GM18867 (cell line): ENCODE data around the gene LYPD1.

ENCODE experiments used
- ATAC-seq: cut with Tn5 transposase; IDR thresholded peaks from one replicate; pipeline ENCODE4 v1.9.1; 2021; ENCODE audit warnings: mild to moderate bottlenecking, moderate library complexity; ENCODE audit not compliant: unreplicated experiment

The LYPD1 gene

GRCh38 chr2:132638313-132639040 is 31.5 kb downstream of the LYPD1 start:
- no peak for ATAC-seq

- no peak for ATAC-seq
Measured at GRCh38 chr2:132636346-132636745, 33.7 kb downstream of the LYPD1 start.

- ATAC-seq, result no peak
Measured at GRCh38 chr2:132633635-132634034, 36.4 kb downstream of the LYPD1 start.

GRCh38 chr2:132632000-132632649 is 37.9 kb downstream of the LYPD1 start:
- no peak for ATAC-seq

- no peak for ATAC-seq
Measured at GRCh38 chr2:132627536-132627935, 42.5 kb downstream of the LYPD1 start.

GRCh38 chr2:132623096-132623839 is 46.7 kb downstream of the LYPD1 start:
- ATAC-seq, result no peak

GRCh38 chr2:132621131-132621875 is 48.7 kb downstream of the LYPD1 start:
- ATAC-seq, result no peak

GRCh38 chr2:132620115-132620514 is 49.9 kb downstream of the LYPD1 start:
- no peak for ATAC-seq

GRCh38 chr2:132618734-132619133 is 51.3 kb downstream of the LYPD1 start:
- ATAC-seq, result no peak

GRCh38 chr2:132617989-132618388 is 52.0 kb downstream of the LYPD1 start:
- ATAC-seq, result no peak

GRCh38 chr2:132615329-132616085 is 54.5 kb downstream of the LYPD1 start:
- ATAC-seq, result no peak

- no peak for ATAC-seq
Measured at GRCh38 chr2:132611719-132612118, 58.3 kb downstream of the LYPD1 start.

GRCh38 chr2:132609101-132609890 is 60.7 kb downstream of the LYPD1 start:
- no peak for ATAC-seq

- no peak for ATAC-seq
Measured at GRCh38 chr2:132608311-132608710, 61.7 kb downstream of the LYPD1 start.

GRCh38 chr2:132607426-132608090 is 62.4 kb downstream of the LYPD1 start:
- no peak for ATAC-seq

- no peak for ATAC-seq
Measured at GRCh38 chr2:132606649-132607048, 63.4 kb downstream of the LYPD1 start.

GRCh38 chr2:132605236-132606180 is 64.5 kb downstream of the LYPD1 start:
- no peak for ATAC-seq

- no peak for ATAC-seq
Measured at GRCh38 chr2:132604561-132604960, 65.4 kb downstream of the LYPD1 start.
